GM12891 (cell line): ENCODE results near the gene PRKN.

Experiments used
- DNase-seq: peaks from one replicate; pipeline ENCODE4 v3.0.0; 2011; ENCODE audit warnings: low spot score; ENCODE audit not compliant: insufficient read length
- FAIRE-seq: peaks from 2 replicates; lab custom pipeline; 2011; peaks lifted over from hg19 to GRCh38; lab: Jason Lieb, UNC
- PAX5 ChIP-seq: IDR thresholded peaks from 2 replicates; pipeline ENCODE4 v1.6.1; 2011; ENCODE audit warnings: low read length, moderate library complexity, mild to moderate bottlenecking; ENCODE audit not compliant: insufficient read depth, severe bottlenecking
- POLR2A ChIP-seq: IDR thresholded peaks from 2 replicates; pipeline ENCODE4 v1.6.1; 2011; ENCODE audit warnings: low read depth, low read length, control low read depth
- POLR2AphosphoS5 ChIP-seq: IDR thresholded peaks from 2 replicates; pipeline ENCODE4 v1.6.1; 2011; ENCODE audit warnings: low read depth, low read length, control low read depth
- POU2F2 ChIP-seq: IDR thresholded peaks from 2 replicates; pipeline ENCODE4 v1.6.1; 2011; ENCODE audit warnings: low read depth, mild to moderate bottlenecking, control low read depth, low read length, moderate library complexity
- SPI1 ChIP-seq: IDR thresholded peaks from 2 replicates; pipeline ENCODE4 v1.6.1; 2011; ENCODE audit warnings: low read depth, low read length, control low read depth
- TAF1 ChIP-seq: IDR thresholded peaks from 2 replicates; pipeline ENCODE4 v1.6.1; 2011; ENCODE audit warnings: low read depth, low read length, control low read depth

The PRKN gene

DNA sequence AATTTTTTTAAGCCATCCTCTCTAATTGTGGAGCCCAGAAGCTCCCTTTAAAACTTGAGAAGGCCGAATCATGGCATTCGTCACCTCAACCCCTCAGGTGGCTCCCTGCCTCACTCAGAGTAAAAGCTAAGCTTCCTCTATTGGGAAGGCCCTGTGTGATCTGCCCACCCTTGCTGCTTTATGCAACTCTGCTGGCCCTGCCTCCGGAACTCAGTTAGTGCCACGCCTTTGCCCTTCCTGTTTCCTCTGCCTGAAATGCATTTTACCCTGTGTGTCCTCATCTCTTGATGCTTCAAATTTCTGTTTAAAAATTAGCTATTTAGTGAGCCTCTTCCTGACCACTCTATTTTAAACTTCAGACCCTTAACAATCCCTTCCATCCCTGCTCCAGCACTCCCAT is 5.9 kb upstream of the PRKN start:
- TF ChIP-seq POU2F2, result no peak
- no peak for TF ChIP-seq TAF1
- no peak for TF ChIP-seq POLR2AphosphoS5
- no peak for TF ChIP-seq SPI1
- TF ChIP-seq PAX5, result no peak
- no peak for TF ChIP-seq POLR2A
- DNase-seq (no peak), FAIRE-seq (no peak)

DNA sequence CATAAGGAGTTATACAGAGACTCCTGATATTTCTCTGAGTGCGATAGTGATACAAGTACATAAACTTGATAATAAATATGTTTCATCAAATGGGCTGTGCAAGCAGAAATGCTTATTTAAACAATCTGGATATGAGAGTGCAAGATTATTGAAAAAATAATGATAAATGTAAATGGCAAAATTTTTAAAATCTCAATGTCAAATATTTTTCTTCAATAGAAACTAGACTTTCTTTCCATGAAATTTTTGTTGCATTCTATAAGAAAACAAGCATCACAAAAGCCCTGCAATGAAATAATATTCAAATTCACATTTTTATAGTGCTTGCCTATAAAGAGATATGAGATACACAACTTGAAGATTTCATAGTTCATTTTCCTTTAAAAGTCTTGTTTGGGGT is 2.9 kb upstream of the PRKN start:
- DNase-seq, result no peak
- TF ChIP-seq SPI1 (no peak), PAX5 (no peak), POU2F2 (no peak), TAF1 (no peak), POLR2A (no peak), POLR2AphosphoS5 (no peak)
- FAIRE-seq, result no peak

DNA sequence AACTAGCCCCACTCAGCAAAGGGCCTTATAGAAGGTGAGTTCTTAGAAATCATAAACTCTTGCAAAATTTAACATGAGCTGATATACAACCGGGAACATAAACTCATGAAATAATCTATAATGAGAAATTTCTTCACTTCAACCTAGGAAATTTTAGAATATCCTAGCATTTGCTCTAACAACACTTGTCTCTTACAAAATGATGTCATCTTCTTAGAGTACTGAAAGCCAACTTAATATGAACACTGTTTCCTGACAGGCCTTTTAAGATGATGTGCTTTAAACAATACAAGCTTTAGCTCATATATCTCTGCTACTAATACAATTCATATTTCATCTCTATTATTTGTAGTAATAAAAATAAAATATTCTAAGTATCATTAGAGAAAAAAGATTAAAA is 1.1 kb upstream of the PRKN start:
- DNase-seq (no peak), FAIRE-seq (no peak)

DNA sequence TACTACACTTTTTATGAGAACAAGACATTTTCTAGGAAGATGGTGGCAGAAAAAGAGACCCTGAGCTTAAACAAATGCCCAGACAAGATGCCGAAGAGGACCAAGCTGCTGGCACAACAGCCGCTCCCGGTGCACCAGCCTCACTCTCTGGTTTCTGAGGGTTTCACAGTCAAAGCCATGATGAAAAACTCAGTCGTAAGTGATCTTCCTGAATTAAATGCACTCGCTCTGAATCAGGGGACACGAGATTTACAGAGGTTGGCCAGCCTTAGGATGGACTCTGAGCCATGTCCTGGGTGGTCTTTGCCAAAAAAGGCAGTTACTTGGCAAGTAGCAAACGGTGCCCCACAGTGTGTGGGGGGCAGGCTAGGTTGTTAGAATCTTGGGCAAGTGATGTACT is 631 bp upstream of the PRKN start:
- TF ChIP-seq POLR2A (no peak), TAF1 (no peak), POU2F2 (no peak)
- FAIRE-seq (no peak), DNase-seq (no peak)

More for the DNA sequence above, 1.1 kb upstream of the PRKN start:
- TF ChIP-seq POLR2AphosphoS5, result no peak

DNA sequence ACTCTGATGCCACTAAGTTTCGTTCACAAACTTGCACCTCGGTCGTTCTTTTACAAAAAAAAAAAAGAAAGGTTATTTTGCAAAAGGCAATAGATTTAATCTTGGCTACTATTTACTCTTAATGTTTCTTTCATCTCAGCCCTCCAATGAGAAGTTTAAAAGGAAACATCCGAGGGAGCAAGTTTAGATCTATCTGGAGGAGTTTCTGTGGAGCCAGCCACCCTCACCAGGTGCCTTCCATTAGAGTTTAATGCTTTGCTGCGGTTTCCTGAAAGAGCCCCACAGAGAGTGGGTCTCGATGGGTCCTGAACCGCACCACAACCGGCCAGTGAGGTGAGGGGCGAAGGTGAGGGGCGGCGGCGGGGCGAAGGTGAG is 632 bp downstream of the PRKN start:
- TF ChIP-seq TAF1 (no peak), POLR2A (no peak), SPI1 (no peak), POLR2AphosphoS5 (no peak), PAX5 (no peak), POU2F2 (no peak)
- FAIRE-seq (no peak), DNase-seq (no peak)

DNA sequence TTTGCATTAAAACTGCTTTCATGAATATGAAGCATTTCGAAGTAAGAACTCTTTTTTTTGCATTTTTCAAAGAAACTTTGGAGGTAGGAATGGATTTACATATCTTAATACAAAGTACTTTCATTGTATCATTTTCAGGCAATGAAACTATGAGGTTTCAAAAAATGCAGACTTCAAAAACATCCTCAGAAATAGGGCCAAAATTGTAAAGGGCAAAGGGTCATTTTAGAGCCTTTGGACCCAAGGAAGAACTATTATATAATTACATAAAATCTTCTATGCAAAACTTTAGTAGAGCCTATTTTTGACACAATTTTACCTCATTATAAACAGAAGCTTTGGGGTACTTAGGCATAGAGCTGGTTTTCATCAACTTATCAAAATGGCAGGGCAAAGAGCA is 4.9 kb downstream of the PRKN start:
- no peak for DNase-seq
- TF ChIP-seq TAF1, result no peak

DNA sequence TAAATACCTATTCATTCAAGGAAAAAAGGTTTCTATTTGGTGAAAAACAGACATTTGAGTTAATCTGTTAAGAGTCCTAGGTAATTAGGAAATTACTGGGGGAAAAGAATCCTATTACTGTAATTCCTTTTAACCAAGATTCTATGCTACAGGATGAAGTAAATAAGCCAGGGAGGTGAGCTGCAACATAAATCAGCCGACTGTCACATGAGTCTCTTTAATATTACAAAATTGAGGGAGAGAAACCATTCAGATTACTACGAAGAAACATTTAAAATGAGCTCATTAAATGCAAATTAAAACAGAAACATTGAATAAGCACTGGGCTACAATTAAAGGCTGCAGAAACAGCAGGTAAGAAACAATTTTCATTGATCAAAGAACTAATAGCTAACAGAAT is 5.3 kb downstream of the PRKN start:
- DNase-seq (no peak), FAIRE-seq (no peak)
- TF ChIP-seq PAX5 (no peak), POLR2A (no peak), POU2F2 (no peak), SPI1 (no peak), POLR2AphosphoS5 (no peak), TAF1 (no peak)

More for the DNA sequence above, 4.9 kb downstream of the PRKN start:
- FAIRE-seq, result no peak

DNA sequence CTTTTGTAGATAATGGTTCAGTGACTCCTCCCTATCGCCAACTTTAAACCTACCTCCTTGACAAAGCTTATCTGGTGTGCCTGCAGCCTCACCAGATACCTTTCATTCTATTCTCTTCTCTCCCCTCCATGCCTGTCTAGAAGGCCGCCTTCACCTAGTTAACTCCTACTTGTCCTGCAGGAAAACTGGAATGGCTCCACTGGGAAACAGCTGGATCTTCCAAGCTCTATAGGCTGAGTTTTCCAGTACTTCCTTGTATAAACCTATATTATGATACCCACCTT is 6.2 kb downstream of the PRKN start:
- FAIRE-seq, result no peak
- no peak for TF ChIP-seq SPI1
- TF ChIP-seq POLR2AphosphoS5, result no peak
- TF ChIP-seq TAF1, result no peak
- TF ChIP-seq POU2F2, result no peak
- no peak for TF ChIP-seq PAX5
- TF ChIP-seq POLR2A, result no peak
- no peak for DNase-seq

DNA sequence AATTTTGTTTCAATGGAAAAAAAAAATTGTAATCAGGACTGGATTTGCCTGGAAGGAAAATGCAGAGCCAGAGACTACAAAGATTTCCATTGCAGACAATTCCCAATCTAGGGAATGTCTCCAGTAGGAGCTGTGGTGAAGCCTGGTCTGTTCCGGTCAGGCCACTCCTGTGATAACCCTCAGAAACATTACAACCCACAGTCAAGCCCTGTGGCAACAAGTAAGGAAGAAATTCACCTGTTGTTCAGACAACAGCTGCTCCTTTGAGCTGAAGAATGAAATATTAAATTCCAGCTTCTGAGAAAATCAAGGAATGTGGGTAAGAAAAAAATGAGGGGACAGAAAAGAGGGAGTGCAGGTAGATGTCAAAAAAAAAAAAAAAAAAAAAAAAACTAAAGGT is 8.0 kb downstream of the PRKN start:
- FAIRE-seq, result no peak
- DNase-seq, result no peak

DNA sequence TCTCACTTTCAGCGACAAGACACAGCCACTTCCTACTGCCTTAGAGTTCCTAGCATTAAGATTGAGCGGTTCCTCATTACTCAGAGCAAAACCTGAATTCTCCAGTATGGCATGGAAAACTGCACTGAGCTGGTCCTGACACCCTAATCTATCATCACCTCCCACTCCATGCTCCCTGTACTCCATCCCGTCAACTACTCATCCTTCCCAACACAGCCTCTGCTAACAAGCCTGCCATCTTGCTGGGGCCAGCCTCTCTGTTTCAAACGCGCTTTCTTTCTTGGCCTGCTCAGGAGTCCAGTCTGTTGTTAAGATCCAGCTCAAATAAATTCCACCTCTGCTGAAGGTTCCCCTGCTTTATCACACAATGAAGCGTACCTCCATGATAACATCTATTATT is 12.0 kb downstream of the PRKN start:
- no peak for FAIRE-seq
- DNase-seq, result no peak
- TF ChIP-seq PAX5, result no peak
- no peak for TF ChIP-seq TAF1
- TF ChIP-seq POLR2AphosphoS5, result no peak
- TF ChIP-seq POU2F2, result no peak
- TF ChIP-seq POLR2A, result no peak
- no peak for TF ChIP-seq SPI1

More for the DNA sequence above, 8.0 kb downstream of the PRKN start:
- no peak for TF ChIP-seq PAX5
- TF ChIP-seq POLR2A, result no peak
- TF ChIP-seq POLR2AphosphoS5, result no peak
